GM19324 (cell line): ENCODE measurements around the gene FKBP8.
A peak's percentile ranks its signal among the peaks of the same experiment; 100 is the strongest.
"Not testable (repeated sequence)": the region's sequence is repeated elsewhere in the genome, so short reads cannot be mapped to it uniquely, and the experiment has no call there.

Source experiments
- ATAC-seq: cut with Tn5 transposase; IDR thresholded peaks from one replicate; pipeline ENCODE4 v1.9.1; 2021; ENCODE audit warnings: mild to moderate bottlenecking, moderate library complexity; ENCODE audit not compliant: unreplicated experiment, low FRiP score

Gene FKBP8

GRCh38 chr19:18522862-18523440 lies 20.4 kb downstream of the FKBP8 start:
- not testable (repeated sequence) for ATAC-seq

- peak; percentile 93 for ATAC-seq
Observed at GRCh38 chr19:18522124-18522861, 21.1 kb downstream of the FKBP8 start.

- ATAC-seq = peak; percentile 18
Observed at GRCh38 chr19:18521692-18522123, 21.7 kb downstream of the FKBP8 start, which contains the start of gene ELL. ELL (minus strand) TSS chr19:18522070; CDS start chr19:18522055, 15 bp downstream.

GRCh38 chr19:18520848-18521691 lies 22.3 kb downstream of the FKBP8 start:
- ATAC-seq = no peak

GRCh38 chr19:18519962-18520847 lies 23.2 kb downstream of the FKBP8 start:
- ATAC-seq = no peak

- no peak for ATAC-seq
Observed at GRCh38 chr19:18518639-18519038, 24.7 kb downstream of the FKBP8 start.

GRCh38 chr19:18517606-18518005 lies 25.8 kb downstream of the FKBP8 start:
- no peak for ATAC-seq

GRCh38 chr19:18515959-18516358 lies 27.4 kb downstream of the FKBP8 start:
- no peak for ATAC-seq

- no peak for ATAC-seq
Observed at GRCh38 chr19:18514800-18515682, 28.3 kb downstream of the FKBP8 start.

GRCh38 chr19:18513868-18514267 lies 29.5 kb downstream of the FKBP8 start:
- ATAC-seq = no peak

- no peak for ATAC-seq
Observed at GRCh38 chr19:18510216-18510615, 33.2 kb downstream of the FKBP8 start.

- ATAC-seq = no peak
Observed at GRCh38 chr19:18508585-18508984, 34.8 kb downstream of the FKBP8 start.

GRCh38 chr19:18507727-18508440 lies 35.5 kb downstream of the FKBP8 start:
- no peak for ATAC-seq

- no peak for ATAC-seq
Observed at GRCh38 chr19:18507021-18507726, 36.2 kb downstream of the FKBP8 start.

GRCh38 chr19:18506101-18506930 lies 37.1 kb downstream of the FKBP8 start:
- no peak for ATAC-seq

- ATAC-seq = no peak
Observed at GRCh38 chr19:18504886-18505610, 38.3 kb downstream of the FKBP8 start.
